HFFc6 (cell line): ENCODE measurements around the gene FOXP1. TPM values are rescaled to one million over a fixed set of nuclear protein-coding genes. Genes with fewer than 3 reads are reported as not detected.
A peak's percentile ranks its signal among the peaks of the same experiment; 100 is the strongest.

Experiments
- DNase-seq: peaks from one replicate; pipeline ENCODE4 v3.0.0-alpha.2; 2018
- H3K27ac Mint-ChIP-seq: 2 replicates; pipeline ENCODE4 v1.8.0; 2020; ENCODE audit warnings: mild to moderate bottlenecking, mixed read lengths
- H3K27me3 Mint-ChIP-seq: 2 replicates; pipeline ENCODE4 v1.8.0; 2021; ENCODE audit warnings: mild to moderate bottlenecking, moderate library complexity, mixed read lengths; ENCODE audit not compliant: insufficient read depth
- H3K36me3 Mint-ChIP-seq: 2 replicates; pipeline ENCODE4 v1.8.0; 2021; ENCODE audit warnings: low read depth, mixed read lengths
- H3K4me1 Mint-ChIP-seq: 2 replicates; pipeline ENCODE4 v1.8.0; 2020; ENCODE audit warnings: low read depth, mixed read lengths
- H3K4me3 Mint-ChIP-seq: 2 replicates; pipeline ENCODE4 v1.8.0; 2020; ENCODE audit warnings: mild to moderate bottlenecking, moderate library complexity, mixed read lengths
- H3K9me3 Mint-ChIP-seq: 2 replicates; pipeline ENCODE4 v1.8.0; 2020; ENCODE audit warnings: mild to moderate bottlenecking, mixed read lengths
- total RNA-seq, 6 experiments: library from RNA; stranded (reverse); fragmentation: NEBNext Ultra II Directional; extraction: Animal tissue kit (Norgen Biotek cat#: 25700); gene quantifications; 2 replicates in 1 of 6; 3 replicates in 5 of 6; pipeline ENCODE4 v1.2.3, GENCODE V29; 2021
- TF ChIP-seq, protein P1 (sequence below): fragments of 200-600 bp; sonication (generic); IDR thresholded peaks from 2 replicates; pipeline ENCODE4 v1.5.0; 2021; ENCODE audit warnings: antibody characterized with exemption, mild to moderate bottlenecking

The FOXP1 gene
- total RNA-seq, 6 experiments from 2014 or later = 32.2 to 59.3 (median 52.0) TPM

DNA sequence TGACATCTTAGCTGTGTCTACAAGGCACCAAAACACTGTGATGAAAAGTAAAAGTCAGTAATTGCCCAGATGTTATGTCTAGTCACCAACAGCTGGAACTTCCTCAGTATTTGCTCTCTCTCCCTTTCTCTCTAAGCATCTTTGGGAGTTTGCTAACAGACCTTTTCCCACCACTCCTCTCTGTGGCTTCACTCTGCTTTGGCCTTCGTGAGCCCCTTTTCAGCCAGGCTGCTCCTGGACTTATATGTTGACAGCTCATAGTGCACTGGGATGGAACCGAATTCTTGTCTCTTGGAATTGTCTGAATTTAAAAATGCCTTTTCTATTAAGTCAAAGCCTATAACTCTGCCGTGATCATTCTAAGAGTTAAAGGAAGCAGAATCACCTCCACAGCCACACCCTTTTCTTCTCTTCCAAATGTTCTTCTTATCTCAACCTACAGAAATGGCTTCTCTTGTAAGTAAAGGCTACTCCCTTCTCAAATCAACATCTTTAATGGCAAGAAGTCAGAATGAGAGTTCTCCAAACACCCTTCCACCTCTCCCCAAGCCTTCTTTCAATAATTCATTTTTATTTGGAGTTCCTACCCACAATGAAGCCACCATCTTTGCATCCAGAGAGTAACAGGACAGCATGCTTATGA is 17.2 kb upstream of the FOXP1 start:
- TF ChIP-seq, protein P1, sequence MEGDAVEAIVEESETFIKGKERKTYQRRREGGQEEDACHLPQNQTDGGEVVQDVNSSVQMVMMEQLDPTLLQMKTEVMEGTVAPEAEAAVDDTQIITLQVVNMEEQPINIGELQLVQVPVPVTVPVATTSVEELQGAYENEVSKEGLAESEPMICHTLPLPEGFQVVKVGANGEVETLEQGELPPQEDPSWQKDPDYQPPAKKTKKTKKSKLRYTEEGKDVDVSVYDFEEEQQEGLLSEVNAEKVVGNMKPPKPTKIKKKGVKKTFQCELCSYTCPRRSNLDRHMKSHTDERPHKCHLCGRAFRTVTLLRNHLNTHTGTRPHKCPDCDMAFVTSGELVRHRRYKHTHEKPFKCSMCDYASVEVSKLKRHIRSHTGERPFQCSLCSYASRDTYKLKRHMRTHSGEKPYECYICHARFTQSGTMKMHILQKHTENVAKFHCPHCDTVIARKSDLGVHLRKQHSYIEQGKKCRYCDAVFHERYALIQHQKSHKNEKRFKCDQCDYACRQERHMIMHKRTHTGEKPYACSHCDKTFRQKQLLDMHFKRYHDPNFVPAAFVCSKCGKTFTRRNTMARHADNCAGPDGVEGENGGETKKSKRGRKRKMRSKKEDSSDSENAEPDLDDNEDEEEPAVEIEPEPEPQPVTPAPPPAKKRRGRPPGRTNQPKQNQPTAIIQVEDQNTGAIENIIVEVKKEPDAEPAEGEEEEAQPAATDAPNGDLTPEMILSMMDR = no peak
- no peaks in the 10 kb centered on the region; the same call in 1 of the 2 replicates for H3K27me3 Mint-ChIP-seq
- no peaks in the 10 kb centered on the region for H3K36me3 Mint-ChIP-seq
- H3K4me1 Mint-ChIP-seq = peaks cover 35% of the 10 kb centered on the region
- no peak overlapping the region for H3K4me3 Mint-ChIP-seq
- no peak overlapping the region for H3K27ac Mint-ChIP-seq
- no peak for DNase-seq
- H3K9me3 Mint-ChIP-seq = no peaks in the 10 kb centered on the region

DNA sequence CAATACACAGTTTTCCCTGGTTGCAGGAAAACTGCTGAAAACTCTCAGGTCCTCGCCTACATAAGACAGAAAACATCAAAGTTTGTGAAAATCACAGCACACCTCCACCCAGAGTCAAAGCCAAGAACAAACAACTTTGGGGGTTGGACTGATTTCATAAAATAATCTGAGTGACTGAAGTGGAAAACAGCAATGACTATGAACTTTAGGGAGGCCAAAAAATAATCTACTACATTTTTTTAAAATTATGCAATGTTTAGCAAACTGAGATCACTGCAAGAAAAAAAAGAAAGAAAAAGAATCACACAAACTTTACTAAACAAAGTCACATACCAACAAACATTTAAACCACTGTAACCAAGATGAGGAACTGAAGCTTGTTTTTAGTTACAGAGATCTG is 15.9 kb upstream of the FOXP1 start:
- Mint-ChIP-seq H3K27me3 (no peaks in the 10 kb centered on the region; the same call in 1 of the 2 replicates), H3K27ac (peak overlapping the region; percentile 42; the same call in 1 of the 2 replicates), H3K36me3 (0 out of 2 replicates have a peak, but pooled peaks cover 6% of the 10 kb centered on the region), H3K9me3 (no peaks in the 10 kb centered on the region), H3K4me3 (no peak overlapping the region), H3K4me1 (peaks cover 35% of the 10 kb centered on the region)
- peak; percentile 12 for DNase-seq
- TF ChIP-seq, protein P1 = no peak

DNA sequence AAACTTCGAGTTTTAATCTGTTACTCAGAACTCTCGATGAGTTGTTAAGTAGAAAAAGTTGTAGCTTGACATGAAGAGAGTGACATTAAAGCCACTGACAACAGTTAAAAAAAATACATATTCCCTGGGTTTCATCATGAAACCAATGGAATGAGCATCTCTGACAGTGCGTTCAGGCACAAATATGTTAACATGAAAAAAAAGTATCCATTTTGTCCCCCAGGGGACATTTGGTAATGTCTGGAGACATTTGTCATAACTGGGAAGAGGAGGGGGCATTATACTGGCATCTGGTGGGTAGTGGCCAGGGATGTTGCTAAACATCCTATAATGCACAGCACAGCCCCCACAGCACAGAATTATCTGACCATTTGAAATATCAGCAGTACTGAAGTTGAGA is 14.8 kb upstream of the FOXP1 start:
- Mint-ChIP-seq H3K27me3 (no peaks in the 10 kb centered on the region; the same call in 1 of the 2 replicates), H3K4me1 (peaks cover 35% of the 10 kb centered on the region), H3K9me3 (no peaks in the 10 kb centered on the region), H3K4me3 (no peak overlapping the region), H3K36me3 (0 out of 2 replicates have a peak, but pooled peaks cover 6% of the 10 kb centered on the region), H3K27ac (no peak overlapping the region)
- DNase-seq = no peak
- TF ChIP-seq, protein P1 = no peak

DNA sequence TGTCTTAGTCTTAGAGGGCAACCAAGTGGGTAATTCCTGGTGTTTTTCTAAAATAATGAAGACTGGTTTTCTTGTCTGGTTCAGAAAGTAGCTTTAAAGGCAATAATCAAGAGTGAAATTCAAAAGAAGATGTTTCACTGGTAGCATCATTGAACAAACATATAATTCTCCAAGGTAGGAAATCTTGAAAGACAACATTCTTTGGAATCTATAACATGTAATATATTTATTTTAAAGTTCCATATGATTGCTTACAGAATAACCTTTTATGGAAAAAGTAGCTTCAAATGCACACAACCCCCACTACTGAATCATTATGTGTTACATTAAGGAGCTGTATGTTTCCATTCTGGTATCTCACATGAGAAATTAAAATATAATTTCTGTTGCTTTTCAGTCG is 13.8 kb upstream of the FOXP1 start:
- Mint-ChIP-seq H3K9me3 (no peaks in the 10 kb centered on the region), H3K27me3 (no peaks in the 10 kb centered on the region; the same call in 1 of the 2 replicates), H3K4me1 (peaks cover 32% of the 10 kb centered on the region), H3K36me3 (0 out of 2 replicates have a peak, but pooled peaks cover 6% of the 10 kb centered on the region), H3K4me3 (no peak overlapping the region), H3K27ac (no peak overlapping the region)
- TF ChIP-seq, protein P1 = no peak
- no peak for DNase-seq

DNA sequence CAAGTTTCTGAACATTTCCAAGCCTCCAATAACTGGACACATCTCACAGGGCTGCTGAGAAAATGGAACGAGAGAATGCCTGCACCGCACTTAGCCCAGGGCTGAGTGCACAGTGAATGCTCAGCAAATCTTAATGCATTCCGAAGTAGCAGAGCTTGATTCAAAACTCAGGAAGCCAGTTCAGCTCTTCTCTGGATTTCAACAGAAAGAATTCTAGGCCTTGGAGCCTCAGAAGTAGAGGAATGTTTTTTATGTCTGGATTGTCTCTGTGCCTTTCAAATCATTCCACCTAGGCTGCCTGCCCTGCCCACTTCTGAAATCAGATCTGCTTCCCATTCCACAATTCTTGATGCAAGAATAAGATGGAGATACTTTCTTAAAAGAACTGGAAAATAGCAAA is 9.6 kb upstream of the FOXP1 start:
- TF ChIP-seq, protein P1 = no peak
- no peak overlapping the region for H3K27ac Mint-ChIP-seq
- H3K36me3 Mint-ChIP-seq = 0 out of 2 replicates have a peak, but pooled peaks cover 6% of the 10 kb centered on the region
- no peaks in the 10 kb centered on the region; the same call in 1 of the 2 replicates for H3K27me3 Mint-ChIP-seq
- no peak for DNase-seq
- no peaks in the 10 kb centered on the region for H3K9me3 Mint-ChIP-seq
- no peak overlapping the region for H3K4me3 Mint-ChIP-seq
- H3K4me1 Mint-ChIP-seq = peaks cover 19% of the 10 kb centered on the region
